Cortex of kidney (tissue), 1 donor: ENCODE data around the gene SLC23A2.

ENCODE experiments used
- DNase-seq: peaks from one replicate; lab custom pipeline; 2025; lab: John Stamatoyannopoulos, UW

SLC23A2 gene

GRCh38 chr20:4966826-4967751 lies 34.2 kb downstream of the SLC23A2 start:
- no peak for DNase-seq

GRCh38 chr20:4962241-4962855 lies 39.0 kb downstream of the SLC23A2 start:
- DNase-seq = no peak

GRCh38 chr20:4961746-4962145 lies 39.6 kb downstream of the SLC23A2 start:
- no peak for DNase-seq

- DNase-seq = no peak
Measured at GRCh38 chr20:4959592-4959991, 41.7 kb downstream of the SLC23A2 start.

- no peak for DNase-seq
Measured at GRCh38 chr20:4957939-4958362, 43.4 kb downstream of the SLC23A2 start.

GRCh38 chr20:4957187-4957586 lies 44.1 kb downstream of the SLC23A2 start:
- DNase-seq = no peak

- DNase-seq = no peak
Measured at GRCh38 chr20:4956200-4956810, 45.0 kb downstream of the SLC23A2 start.

- no peak for DNase-seq
Measured at GRCh38 chr20:4953881-4954280, 47.4 kb downstream of the SLC23A2 start.

GRCh38 chr20:4952229-4952628 lies 49.1 kb downstream of the SLC23A2 start:
- no peak for DNase-seq

GRCh38 chr20:4951299-4951698 lies 50.0 kb downstream of the SLC23A2 start:
- no peak for DNase-seq

GRCh38 chr20:4950841-4951240 lies 50.5 kb downstream of the SLC23A2 start:
- DNase-seq = no peak

- DNase-seq = no peak
Measured at GRCh38 chr20:4950437-4950836, 50.9 kb downstream of the SLC23A2 start.

GRCh38 chr20:4949833-4950178 lies 51.5 kb downstream of the SLC23A2 start:
- DNase-seq = no peak

GRCh38 chr20:4947817-4948559 lies 53.3 kb downstream of the SLC23A2 start:
- DNase-seq = no peak

- no peak for DNase-seq
Measured at GRCh38 chr20:4946986-4947385, 54.3 kb downstream of the SLC23A2 start.

GRCh38 chr20:4946585-4946984 lies 54.7 kb downstream of the SLC23A2 start:
- no peak for DNase-seq

GRCh38 chr20:4944518-4945313 lies 56.6 kb downstream of the SLC23A2 start:
- no peak for DNase-seq

GRCh38 chr20:4942331-4942730 lies 59.0 kb downstream of the SLC23A2 start:
- DNase-seq = no peak

GRCh38 chr20:4937407-4938319 lies 63.6 kb downstream of the SLC23A2 start:
- no peak for DNase-seq

GRCh38 chr20:4936851-4937406 lies 64.4 kb downstream of the SLC23A2 start:
- no peak for DNase-seq
